GM12864 (cell line): ENCODE measurements around the gene PACS2.

Experiments used
- DNase-seq: peaks from one replicate; pipeline ENCODE4 v3.0.0-alpha.2; 2011; ENCODE audit warnings: low read depth
- H3K4me3 ChIP-seq: 2 replicates; pipeline ENCODE4 v1.5.1; 2011; ENCODE audit warnings: mild to moderate bottlenecking, low read depth, low read length, control low read depth
- CTCF ChIP-seq: IDR thresholded peaks from 2 replicates; pipeline ENCODE4 v1.5.1; 2011; ENCODE audit warnings: low read depth, mild to moderate bottlenecking, moderate library complexity, low read length, control low read depth, inconsistent platforms; ENCODE audit errors: missing control alignments

The PACS2 gene

GRCh38 chr14:105376521-105377440, 62.2 kb downstream of the PACS2 start:
- peak; percentile 13 for TF ChIP-seq CTCF
- no peak for DNase-seq
- no peak overlapping the region for H3K4me3 ChIP-seq

GRCh38 chr14:105377555-105378182, 63.1 kb downstream of the PACS2 start:
- TF ChIP-seq CTCF, result no peak
- DNase-seq, result no peak
- H3K4me3 ChIP-seq, result no peak overlapping the region

- no peak for DNase-seq
- no peak for TF ChIP-seq CTCF
- H3K4me3 ChIP-seq, result no peak overlapping the region
These were observed 63.7 kb downstream of the PACS2 start for GRCh38 chr14:105378199-105378598.

GRCh38 chr14:105378873-105379685, 64.5 kb downstream of the PACS2 start:
- TF ChIP-seq CTCF, result no peak
- DNase-seq, result no peak
- no peak overlapping the region for H3K4me3 ChIP-seq

GRCh38 chr14:105379946-105380345, 65.4 kb downstream of the PACS2 start:
- no peak for TF ChIP-seq CTCF

GRCh38 chr14:105380756-105381155, 66.2 kb downstream of the PACS2 start:
- no peak for DNase-seq
- no peak overlapping the region for H3K4me3 ChIP-seq
- no peak for TF ChIP-seq CTCF

More at GRCh38 chr14:105379946-105380345, 65.4 kb downstream of the PACS2 start:
- H3K4me3 ChIP-seq, result no peak overlapping the region
- DNase-seq, result no peak
